K562 (cell line): ENCODE results near the gene LYSMD1. TPM values are rescaled to one million over a fixed set of nuclear protein-coding genes. Genes with fewer than 3 reads are reported as not detected.

ENCODE experiments used
- CBX2 ChIP-seq: fragments of 200-600 bp; sonication (generic); IDR thresholded peaks from one replicate; pipeline ENCODE4 v1.6.1; 2012; ENCODE audit warnings: mild to moderate bottlenecking, low read length, inconsistent platforms; ENCODE audit not compliant: insufficient read depth, poor library complexity, severe bottlenecking
- CEBPG ChIP-seq, 3 experiments: fragments of 200-800 bp in 1 of 3; sonication (Bioruptor generic) in 1 of 3; sonication (generic) in 1 of 3; formaldehyde crosslinking in 1 of 3; IDR thresholded peaks in 2 of 3; conservative IDR thresholded peaks in 1 of 3; 2 replicates each; pipeline versions ENCODE4 v1.6.1 to v1.8.0; 2016 to 2022; ENCODE audit warnings: missing compliant biosample characterization in 2 of 3, missing genetic modification characterization in 2 of 3, mild to moderate bottlenecking in 1 of 3, missing genetic modification reagents in 1 of 3
- CREB5 ChIP-seq: fragments of 250-450 bp; sonication (Bioruptor Pico); IDR thresholded peaks from 2 replicates; pipeline ENCODE4 v1.5.0; 2020; ENCODE audit warnings: mild to moderate bottlenecking
- ELF1 ChIP-seq: fragments of 200-800 bp; sonication (Bioruptor generic); IDR thresholded peaks from 2 replicates; pipeline ENCODE4 v1.6.1; 2016; ENCODE audit warnings: missing genetic modification characterization, missing compliant biosample characterization
- KLF16 ChIP-seq: IDR thresholded peaks from 2 replicates; pipeline ENCODE4 v1.6.1; 2016; ENCODE audit warnings: antibody characterized with exemption
- NR2F6 ChIP-seq: fragments of 450-650 bp; formaldehyde crosslinking; IDR thresholded peaks from 2 replicates; pipeline ENCODE4 v1.4.0; 2020; ENCODE audit warnings: mild to moderate bottlenecking
- RUNX1 ChIP-seq: sonication (generic); IDR thresholded peaks from 2 replicates; pipeline ENCODE4 v1.6.1; 2016; ENCODE audit warnings: antibody characterized with exemption, low read depth
- SP2 ChIP-seq: IDR thresholded peaks from 2 replicates; pipeline ENCODE4 v1.6.1; 2011; ENCODE audit warnings: mild to moderate bottlenecking, low read depth, low read length, moderate library complexity; ENCODE audit not compliant: poor library complexity, severe bottlenecking; ENCODE audit errors: extremely low read depth
- XRCC3 ChIP-seq: fragments of 450-650 bp; IDR thresholded peaks from 2 replicates; pipeline ENCODE4 v1.6.1; 2017; ENCODE audit warnings: mild to moderate bottlenecking, moderate library complexity
- ZMIZ1 ChIP-seq, 2 experiments: fragments of 150-350 bp in 1 of 2; IDR thresholded peaks; 2 replicates each; pipeline ENCODE4 v1.6.1; 2012 to 2016; ENCODE audit warnings: low read depth in 2 of 2, low read length in 2 of 2, mild to moderate bottlenecking in 1 of 2, moderate library complexity in 1 of 2
- ZNF174 ChIP-seq: fragments of 250-450 bp; sonication (Bioruptor Pico); IDR thresholded peaks from 2 replicates; pipeline ENCODE4 v1.4.0; 2020; ENCODE audit warnings: mild to moderate bottlenecking
- ZNF24 ChIP-seq: fragments of 450-650 bp; IDR thresholded peaks from 2 replicates; pipeline ENCODE4 v1.6.1; 2016
- ZNF408 ChIP-seq: fragments of 250-450 bp; sonication (Bioruptor Pico); IDR thresholded peaks from 2 replicates; pipeline ENCODE4 v1.4.0; 2020; ENCODE audit warnings: low read depth, mild to moderate bottlenecking, moderate library complexity
- ZNF655 ChIP-seq: fragments of 250-450 bp; sonication (Bioruptor Pico); IDR thresholded peaks from 2 replicates; pipeline ENCODE4 v1.5.0; 2021
- polyA plus RNA-seq, 8 experiments: library from polyadenylated mRNA; depleted of rRNA in 4 of 8; stranded (reverse) in 5 of 8; unstranded in 3 of 8; fragments of >200 nt; fragmentation: Nextera tagmentation in 2 of 8; fragmentation: Illumina TruSeq in 1 of 8; extraction: Ambion mirVana in 2 of 8; extraction: Trizol in 1 of 8; gene quantifications; 2 replicates each; pipeline versions ENCODE4 v1.2.1 to v1.2.3, GENCODE V29; 2011 to 2014; ENCODE audit warnings: inconsistent platforms in 1 of 8, missing spikeins in 1 of 8
- total RNA-seq, 7 experiments: library from RNA; depleted of rRNA in 6 of 7; stranded (reverse); fragments of >200 nt in 6 of 7; fragmentation: Illumina TruSeq in 2 of 7; extraction: Trizol in 2 of 7; gene quantifications; 2 replicates each; pipeline versions ENCODE4 v1.2.1 to v1.2.3, GENCODE V29; 2011 to 2021; ENCODE audit warnings: low replicate concordance in 1 of 7
- TF ChIP-seq, protein P1 (sequence below): sonication (generic); formaldehyde crosslinking; IDR thresholded peaks from 2 replicates; pipeline ENCODE4 v1.8.1; 2023; ENCODE audit warnings: missing genetic modification reagents, mild to moderate bottlenecking, borderline replicate concordance

LYSMD1 gene
- total and polyA plus RNA-seq, 9 of the 15 experiments (the other 6 are each of a cell fraction or from before 2014, with no cell fraction given) = 2.2 to 9.4 (median 6.0) TPM

- TF ChIP-seq CREB5 (no peak), SP2 (no peak), RUNX1 (0 out of 2 replicates have a peak, but pooled peaks have one; percentile 38), ZNF24 (no peak), ELF1 (peak; percentile 95), NR2F6 (CRISPR knock-in tag) (no peak), KLF16 (no peak), ZMIZ1 (IDR thresholded peaks at IDR 0.05; ENCODE audit: low read depth in 2 of 2, low read length in 2 of 2) (peak; percentile 44 to 98; a peak in 3 of 4 replicates), ZNF174 (CRISPR knock-in tag) (no peak), XRCC3 (no peak), CEBPG (CRISPR knock-in tag; IDR thresholded peaks at IDR 0.05) (no peak), CEBPG (tag; conservative IDR thresholded peaks at IDR 0.05 in 1 of 2, IDR thresholded peaks at IDR 0.05 in 1 of 2) (no peak), ZNF408 (CRISPR knock-in tag) (no peak), ZNF655 (no peak), CBX2 (no peak)
- TF ChIP-seq, protein P1, sequence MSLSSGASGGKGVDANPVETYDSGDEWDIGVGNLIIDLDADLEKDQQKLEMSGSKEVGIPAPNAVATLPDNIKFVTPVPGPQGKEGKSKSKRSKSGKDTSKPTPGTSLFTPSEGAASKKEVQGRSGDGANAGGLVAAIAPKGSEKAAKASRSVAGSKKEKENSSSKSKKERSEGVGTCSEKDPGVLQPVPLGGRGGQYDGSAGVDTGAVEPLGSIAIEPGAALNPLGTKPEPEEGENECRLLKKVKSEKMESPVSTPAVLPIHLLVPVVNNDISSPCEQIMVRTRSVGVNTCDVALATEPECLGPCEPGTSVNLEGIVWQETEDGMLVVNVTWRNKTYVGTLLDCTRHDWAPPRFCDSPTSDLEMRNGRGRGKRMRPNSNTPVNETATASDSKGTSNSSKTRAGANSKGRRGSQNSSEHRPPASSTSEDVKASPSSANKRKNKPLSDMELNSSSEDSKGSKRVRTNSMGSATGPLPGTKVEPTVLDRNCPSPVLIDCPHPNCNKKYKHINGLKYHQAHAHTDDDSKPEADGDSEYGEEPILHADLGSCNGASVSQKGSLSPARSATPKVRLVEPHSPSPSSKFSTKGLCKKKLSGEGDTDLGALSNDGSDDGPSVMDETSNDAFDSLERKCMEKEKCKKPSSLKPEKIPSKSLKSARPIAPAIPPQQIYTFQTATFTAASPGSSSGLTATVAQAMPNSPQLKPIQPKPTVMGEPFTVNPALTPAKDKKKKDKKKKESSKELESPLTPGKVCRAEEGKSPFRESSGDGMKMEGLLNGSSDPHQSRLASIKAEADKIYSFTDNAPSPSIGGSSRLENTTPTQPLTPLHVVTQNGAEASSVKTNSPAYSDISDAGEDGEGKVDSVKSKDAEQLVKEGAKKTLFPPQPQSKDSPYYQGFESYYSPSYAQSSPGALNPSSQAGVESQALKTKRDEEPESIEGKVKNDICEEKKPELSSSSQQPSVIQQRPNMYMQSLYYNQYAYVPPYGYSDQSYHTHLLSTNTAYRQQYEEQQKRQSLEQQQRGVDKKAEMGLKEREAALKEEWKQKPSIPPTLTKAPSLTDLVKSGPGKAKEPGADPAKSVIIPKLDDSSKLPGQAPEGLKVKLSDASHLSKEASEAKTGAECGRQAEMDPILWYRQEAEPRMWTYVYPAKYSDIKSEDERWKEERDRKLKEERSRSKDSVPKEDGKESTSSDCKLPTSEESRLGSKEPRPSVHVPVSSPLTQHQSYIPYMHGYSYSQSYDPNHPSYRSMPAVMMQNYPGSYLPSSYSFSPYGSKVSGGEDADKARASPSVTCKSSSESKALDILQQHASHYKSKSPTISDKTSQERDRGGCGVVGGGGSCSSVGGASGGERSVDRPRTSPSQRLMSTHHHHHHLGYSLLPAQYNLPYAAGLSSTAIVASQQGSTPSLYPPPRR (CRISPR knock-in tag) = no peak
Observed at GRCh38 chr1:151189637-151190445, 24.1 kb upstream of the LYSMD1 start, which contains the start of gene VPS72 (continued).
